ENCODE data around the gene CNTNAP3B.
"Not testable (repeated sequence)": the region's sequence is repeated elsewhere in the genome, so short reads cannot be mapped to it uniquely, and the experiment has no call there.

GRCh38 chr9:42121007-42121406, 8.2 kb downstream of the CNTNAP3B start:
- not testable (repeated sequence) for TF ChIP-seq REST (IDR thresholded peaks at IDR 0.05; ENCODE audit: borderline replicate concordance); POLR2AphosphoS5 (IDR thresholded peaks at IDR 0.05); MXI1 (conservative IDR thresholded peaks at IDR 0.05; ENCODE audit: poor library complexity, severe bottlenecking); EZH2 (IDR thresholded peaks at IDR 0.05; ENCODE audit: borderline replicate concordance, insufficient read depth, low read length, poor library complexity, severe bottlenecking); RAD21 (conservative IDR thresholded peaks at IDR 0.05)
- TF ChIP-seq, protein P1, sequence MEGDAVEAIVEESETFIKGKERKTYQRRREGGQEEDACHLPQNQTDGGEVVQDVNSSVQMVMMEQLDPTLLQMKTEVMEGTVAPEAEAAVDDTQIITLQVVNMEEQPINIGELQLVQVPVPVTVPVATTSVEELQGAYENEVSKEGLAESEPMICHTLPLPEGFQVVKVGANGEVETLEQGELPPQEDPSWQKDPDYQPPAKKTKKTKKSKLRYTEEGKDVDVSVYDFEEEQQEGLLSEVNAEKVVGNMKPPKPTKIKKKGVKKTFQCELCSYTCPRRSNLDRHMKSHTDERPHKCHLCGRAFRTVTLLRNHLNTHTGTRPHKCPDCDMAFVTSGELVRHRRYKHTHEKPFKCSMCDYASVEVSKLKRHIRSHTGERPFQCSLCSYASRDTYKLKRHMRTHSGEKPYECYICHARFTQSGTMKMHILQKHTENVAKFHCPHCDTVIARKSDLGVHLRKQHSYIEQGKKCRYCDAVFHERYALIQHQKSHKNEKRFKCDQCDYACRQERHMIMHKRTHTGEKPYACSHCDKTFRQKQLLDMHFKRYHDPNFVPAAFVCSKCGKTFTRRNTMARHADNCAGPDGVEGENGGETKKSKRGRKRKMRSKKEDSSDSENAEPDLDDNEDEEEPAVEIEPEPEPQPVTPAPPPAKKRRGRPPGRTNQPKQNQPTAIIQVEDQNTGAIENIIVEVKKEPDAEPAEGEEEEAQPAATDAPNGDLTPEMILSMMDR (IDR thresholded peaks at IDR 0.05; ENCODE audit: poor library complexity, severe bottlenecking): not testable (repeated sequence)

Data from neural cell (in vitro differentiated cells).